NCI-H345 treated with DMSO at 0.1 percent for 48 hours (cell line): ENCODE results near the gene LIPM.
A peak's percentile ranks its signal among the peaks of the same experiment; 100 is the strongest.

Source experiments
- DNase-seq: peaks from one replicate; lab custom pipeline; 2025; ENCODE audit not compliant: unreplicated experiment; lab: John Stamatoyannopoulos, UW

The LIPM gene

DNA sequence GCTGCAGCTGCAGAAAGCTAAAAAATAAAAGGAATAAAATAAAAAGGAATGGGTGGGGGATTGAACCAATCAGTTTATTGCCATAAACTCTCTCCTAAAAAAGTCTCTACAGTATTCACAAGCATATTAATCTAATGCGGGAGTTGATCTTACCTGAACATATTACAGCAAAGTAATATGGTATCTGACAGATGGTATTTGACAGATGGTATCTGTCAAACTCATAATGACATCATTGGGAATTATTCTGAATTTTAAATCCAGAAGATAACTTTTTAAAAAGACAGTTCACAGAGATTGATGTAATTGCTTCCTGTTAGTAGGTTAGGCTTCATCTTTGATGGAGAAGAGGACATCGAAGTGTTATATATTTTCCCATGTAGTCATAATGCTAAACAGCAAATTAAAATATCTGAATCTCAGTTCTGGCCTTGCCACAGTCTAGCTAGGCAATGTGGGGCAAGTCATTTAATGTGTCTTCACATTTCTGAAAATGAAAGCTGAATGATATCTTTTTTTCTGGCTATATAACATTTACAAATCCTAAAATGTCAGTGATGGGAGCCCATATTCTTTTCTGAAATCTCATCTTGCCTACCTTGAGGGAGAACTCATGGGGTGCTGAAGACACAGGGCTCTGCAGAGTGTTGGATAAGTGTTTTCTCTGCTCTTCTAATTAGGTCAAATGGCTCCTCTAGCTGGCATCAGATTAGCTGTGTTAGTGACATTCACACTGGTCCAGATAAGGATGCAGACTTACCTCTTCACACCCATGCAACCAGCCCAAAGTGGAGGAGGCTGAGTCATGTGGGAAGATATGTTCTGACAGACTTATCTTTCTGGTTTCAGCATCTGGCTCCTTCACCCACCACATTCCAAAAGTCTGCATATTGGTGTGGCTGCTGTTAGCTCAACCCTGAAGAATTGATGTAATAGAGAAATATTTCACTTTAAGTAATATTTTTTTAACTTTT, 2.1 kb upstream of the LIPM start:
- DNase-seq, result no peak

DNA sequence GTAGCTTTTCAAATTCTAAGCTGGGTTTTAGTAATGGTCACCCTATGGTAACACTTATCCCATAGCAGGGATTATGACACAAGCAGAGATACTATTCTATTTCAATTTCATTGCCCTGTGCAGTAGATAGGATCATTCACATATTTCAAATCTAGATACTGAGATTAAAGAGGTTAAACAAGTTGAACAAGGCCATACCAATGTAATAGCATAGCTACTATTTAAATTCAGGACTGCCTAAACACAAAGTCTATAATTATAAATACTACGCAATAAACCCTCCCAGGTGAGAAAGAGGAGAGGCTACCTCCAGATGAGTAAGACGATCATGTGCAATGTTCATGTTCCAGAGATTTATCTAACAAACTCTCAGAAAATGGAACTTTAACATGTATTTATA, 1.1 kb downstream of the LIPM start:
- DNase-seq, result no peak

DNA sequence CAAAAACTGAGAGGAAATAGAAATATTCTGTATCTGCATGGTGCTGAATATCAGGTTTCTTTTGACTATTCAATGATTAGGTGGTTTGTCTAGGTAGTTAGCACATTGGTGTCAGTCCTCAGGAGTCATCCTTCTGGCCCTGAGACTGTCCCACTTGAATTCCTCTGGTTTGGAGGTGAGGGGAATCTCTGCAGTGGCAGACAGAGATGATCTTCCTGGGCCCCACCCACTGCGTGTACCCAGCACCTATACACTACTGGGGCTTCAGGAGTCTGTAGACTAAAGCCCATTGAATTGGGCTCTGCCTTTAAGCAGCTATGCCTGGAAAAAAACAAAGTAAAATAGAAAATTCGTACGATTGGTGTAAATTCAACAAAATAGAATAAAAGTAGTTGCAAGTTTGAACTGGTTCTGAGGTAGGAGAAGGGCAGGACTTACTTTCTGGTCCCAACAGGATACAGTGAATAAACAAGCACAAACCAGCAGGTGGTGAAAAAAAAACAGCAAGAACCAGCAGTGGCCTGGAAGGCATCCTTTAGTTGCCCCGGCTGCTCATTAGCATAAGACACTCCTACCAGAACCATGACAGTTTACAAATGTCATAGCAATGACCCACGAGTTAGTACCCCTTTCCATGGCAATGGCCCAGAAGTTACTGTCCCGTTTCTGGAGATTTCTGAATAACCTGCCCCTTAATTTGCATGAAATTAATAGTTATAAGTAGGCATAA, 1.7 kb downstream of the LIPM start:
- no peak for DNase-seq

DNA sequence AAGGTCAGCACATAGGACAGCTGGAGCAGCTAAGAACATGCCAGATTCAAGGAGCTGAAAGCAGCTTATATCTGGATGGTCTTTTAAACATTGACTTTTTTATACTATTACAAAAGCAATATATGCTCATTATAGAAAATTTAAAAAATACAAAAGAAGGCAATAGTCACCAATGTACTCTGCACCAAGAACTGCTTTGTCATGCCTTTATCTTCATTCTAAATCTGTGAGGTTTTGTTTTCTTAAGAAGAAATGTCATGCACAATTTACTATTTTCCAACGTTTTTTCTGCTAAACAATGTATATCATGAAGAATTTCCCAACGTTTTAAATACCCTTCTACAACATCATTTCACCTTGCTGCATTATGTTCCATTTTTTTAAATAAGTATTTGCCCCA, 2.8 kb downstream of the LIPM start:
- DNase-seq, result no peak

DNA sequence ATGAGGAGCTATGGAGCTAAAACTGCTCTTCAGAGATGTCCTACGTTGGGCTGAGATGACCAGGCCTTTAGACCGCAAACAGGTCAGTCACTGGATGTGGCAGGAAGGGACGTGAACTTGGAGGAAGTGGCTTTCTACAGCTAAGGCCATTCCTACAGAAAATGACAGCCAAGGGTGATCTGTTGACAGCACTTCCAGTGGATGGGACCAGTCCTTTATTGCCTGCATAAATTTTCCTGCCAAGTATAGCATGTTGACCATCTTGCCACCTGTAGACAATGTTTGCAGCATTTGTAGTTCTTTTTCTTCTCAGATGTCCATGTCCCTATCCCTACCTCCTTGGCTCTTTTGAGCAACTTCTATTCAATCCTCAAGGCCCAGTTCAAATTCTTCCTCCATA, 3.4 kb downstream of the LIPM start:
- DNase-seq, result no peak

DNA sequence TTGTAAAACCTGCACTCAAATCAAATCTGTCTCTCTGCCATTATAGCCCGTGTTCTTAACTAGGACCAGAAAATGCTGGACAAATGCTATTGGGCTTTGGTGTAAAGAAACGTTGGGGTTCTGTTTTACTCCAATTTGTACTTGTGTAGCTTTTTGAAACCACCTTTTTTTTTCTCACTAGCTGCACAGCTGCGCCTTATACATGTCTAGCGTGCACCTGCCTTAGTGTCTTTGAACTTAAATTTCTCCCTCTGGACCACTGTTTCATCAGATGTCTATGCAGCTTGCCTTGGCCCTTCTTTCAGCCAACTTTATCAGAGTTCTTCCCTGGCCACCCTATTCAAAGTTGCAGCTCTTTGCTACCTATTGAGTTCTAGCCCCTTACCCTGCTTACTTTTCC, 7.1 kb downstream of the LIPM start:
- no peak for DNase-seq

DNA sequence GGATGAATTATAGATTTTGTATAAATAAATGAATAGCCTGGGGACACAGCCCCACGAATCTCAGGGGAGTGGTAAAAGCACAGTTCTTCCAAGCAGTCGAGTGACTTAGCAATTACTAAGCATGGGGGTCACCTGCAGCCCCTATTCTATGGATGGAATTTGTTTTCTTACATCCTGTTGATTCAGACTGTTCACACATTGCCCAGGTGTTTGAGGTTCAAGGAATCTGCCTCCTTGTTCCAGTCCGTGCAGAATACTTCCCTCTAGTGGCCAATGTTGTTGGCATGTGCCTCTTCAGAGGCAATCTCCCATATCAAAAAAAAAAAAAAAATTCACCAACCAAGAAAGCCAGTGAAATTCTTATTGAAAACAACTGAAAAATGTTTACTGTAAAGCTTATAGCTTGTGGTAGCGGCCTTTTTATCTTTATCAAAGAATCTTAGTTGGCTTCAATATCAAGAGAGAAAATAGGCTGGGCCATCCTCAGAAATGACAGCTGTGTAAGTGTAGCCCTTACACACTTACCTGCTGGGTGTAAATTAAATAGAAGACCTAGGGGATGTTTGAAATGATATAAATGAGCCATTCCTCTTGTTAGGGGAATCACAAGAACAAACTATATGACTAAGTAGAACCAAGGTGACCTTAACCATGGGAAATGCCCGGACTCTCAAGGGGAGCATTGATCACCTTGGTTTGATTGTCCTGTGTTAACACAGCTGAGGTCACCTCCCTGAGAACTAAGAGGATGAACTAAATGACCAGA, 7.8 kb downstream of the LIPM start:
- DNase-seq, result peak; percentile 5

DNA sequence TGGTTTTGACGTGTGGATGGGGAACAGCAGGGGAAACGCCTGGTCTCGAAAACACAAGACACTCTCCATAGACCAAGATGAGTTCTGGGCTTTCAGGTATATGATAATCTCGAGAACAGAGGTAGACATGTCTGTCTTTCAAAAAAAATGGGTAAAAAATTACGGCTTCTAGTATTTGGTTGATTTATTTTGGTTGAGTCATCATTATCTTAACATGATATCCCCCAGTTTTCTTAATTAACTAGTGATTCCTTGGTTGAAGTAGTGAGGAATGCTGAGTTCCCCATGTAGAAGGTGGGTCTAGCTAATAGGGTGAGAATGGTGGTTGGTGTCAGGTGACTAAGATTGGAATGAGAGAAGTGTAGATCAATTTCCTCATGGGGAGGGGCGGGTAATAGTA, 10.7 kb downstream of the LIPM start:
- no peak for DNase-seq

DNA sequence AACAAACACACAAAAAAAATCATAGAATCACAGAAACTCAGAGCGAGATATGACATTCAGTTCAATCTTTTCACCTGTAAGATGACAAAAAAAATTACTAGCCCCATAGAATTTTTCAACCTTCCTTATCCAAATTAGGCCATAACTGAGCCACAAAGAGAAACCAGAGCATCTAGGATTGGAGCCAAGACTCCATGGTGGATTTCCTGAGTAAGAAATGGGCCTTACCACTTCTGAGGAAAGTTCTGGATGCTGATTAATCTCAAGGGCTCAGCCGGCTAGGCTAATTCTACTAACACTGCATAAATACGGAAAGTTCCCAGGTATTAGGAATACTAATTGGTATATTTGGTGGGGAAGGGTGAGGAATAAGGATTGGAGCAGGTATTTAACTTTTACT, 16.8 kb downstream of the LIPM start:
- no peak for DNase-seq

DNA sequence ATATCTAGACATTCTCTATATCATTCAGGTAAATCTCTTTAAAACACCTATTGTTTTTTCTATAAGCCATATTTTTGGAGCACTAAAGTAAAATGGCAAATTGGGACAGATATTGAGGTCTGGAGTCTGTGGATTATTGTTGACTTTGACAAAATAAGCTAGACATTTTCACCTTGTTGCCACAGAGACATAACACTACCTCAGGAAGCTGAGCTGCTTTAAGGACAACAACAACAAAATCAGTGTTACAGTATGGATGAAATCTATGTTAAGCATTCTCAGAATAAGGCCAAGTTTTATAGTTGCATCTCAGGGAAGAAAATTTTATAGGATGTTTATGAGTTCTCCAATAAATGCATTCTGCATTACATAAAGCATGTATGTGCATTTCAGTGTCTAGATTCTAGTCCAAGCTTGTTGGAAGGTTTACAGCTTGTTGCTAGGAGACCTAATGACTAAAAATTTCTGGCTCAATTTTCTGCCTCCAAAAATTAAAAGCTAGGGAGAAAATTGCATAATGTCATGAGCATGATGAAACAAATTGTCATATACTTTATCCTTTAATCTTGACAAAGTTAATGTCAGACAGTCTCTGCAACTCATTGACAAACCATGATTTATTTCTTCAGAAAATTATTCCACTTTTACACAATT, 18.3 kb downstream of the LIPM start:
- no peak for DNase-seq

DNA sequence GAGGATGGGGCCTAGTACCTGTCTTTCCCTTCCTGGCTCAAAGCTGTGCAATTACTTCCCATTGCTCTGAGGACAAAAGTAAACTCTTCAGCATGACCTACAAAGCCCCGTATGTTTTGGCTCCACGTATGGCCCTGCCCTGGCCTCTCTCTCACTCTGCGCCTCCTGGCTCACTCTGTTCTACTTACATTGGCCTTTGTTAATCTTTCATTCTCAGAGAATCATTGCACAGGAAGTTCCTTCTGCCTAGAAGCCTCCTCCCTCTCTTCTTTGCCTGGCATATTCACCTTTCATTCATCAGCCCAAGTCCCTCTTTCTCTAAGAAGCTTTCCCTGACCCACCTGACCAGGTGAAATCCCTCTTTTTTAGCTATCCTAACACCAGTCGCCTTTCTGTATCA, 23.9 kb downstream of the LIPM start:
- DNase-seq, result no peak

DNA sequence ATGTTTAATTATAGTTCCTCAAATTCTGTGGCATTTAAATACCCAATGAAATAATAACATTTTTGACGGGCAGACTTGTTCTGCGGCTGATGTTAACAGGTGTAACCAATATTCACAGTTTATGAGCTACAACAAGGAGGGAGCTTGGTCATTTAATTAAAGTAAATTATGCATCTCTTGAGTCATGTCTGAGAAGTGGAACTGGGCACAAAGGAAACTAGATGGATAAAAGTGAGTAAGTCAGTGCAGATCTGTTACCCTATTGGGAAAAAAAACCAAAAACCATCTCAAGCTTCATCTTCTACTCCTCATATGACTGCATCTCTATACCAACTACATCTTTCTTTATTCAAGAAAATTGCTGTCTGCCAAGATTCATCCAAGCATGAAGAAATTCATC, 25.1 kb downstream of the LIPM start:
- DNase-seq, result no peak

DNA sequence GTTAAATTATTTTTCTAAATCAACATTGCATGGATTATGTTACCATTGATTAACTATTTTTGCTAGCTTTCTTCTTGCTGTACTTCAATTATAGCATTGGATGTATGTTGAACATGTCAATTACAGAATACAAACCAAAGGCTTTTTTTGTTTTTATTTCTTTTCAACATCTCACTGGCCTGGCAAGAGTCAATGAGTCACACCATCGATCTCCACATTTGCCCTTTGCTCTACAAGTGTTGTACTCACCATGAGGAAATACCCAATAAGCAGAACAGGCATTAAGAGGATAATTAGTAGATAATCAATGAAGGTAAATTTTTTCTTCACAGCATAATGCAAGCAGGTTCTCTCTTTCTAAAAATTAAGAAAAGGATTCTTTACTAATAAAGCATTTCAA, 25.8 kb downstream of the LIPM start:
- DNase-seq, result no peak

DNA sequence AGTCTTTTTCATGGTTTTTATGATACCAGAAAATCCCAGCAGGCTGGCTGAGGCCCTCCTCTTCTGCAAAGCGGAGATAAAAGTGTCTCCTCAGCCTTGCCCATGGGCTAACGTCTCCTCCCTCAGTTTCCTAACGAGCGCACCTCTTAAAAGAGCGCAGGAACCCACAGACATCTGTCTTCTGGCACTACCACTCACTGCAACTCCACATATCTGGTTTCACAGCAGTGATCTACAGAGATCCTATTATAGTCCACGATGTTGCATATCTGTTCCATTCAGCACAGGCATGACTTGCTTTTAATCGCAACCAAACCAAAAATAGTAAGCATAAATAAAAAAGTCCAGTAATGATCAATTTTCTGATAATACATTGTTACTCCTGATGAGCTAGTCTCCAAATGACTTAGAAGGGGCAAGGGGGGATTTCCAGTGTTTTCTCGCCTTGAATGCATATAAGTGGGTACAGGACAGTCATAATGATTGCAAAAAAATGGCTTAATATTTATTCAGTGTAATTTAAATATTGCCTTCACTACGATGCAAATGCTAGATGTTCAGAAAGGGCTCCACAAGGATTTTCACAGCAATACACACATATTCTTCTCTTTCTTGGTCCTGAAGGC, 28.2 kb downstream of the LIPM start:
- DNase-seq, result no peak

DNA sequence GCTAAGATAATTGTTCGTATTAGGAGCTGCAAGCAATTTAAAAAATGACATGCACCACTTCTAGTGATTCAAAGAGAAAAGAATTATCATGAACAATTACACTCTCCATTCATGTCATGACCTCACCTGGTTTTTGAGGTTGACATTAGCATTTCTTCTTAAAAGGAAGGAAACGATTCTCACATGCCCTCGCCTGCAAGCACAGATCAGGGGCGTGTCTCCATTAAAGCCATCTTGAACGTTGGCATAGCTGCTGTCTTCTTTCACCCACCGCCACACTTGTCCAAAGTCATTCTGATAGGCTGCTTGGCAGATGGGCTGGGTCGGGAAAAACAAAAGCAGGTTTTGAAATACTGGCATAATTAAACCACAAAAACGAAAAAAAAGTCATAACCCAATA, 29.2 kb downstream of the LIPM start:
- no peak for DNase-seq

DNA sequence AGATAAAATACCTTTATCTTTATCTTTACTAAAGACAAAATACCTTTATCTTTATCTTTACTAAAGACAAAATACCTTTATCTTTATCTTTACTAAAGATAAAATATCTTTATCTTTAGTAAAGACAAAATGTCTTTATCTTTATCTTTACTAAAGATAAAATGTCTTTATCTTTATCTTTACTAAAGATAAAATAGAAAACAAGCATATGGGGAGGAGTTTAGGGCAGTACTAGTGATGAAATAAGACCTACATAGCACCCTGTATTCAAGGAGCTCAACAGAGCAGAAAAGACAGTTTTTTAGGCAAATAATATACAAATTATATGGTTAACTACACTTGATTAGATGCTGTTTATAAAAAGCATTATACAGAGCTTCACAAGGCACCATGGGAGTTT, 29.8 kb downstream of the LIPM start:
- no peak for DNase-seq

DNA sequence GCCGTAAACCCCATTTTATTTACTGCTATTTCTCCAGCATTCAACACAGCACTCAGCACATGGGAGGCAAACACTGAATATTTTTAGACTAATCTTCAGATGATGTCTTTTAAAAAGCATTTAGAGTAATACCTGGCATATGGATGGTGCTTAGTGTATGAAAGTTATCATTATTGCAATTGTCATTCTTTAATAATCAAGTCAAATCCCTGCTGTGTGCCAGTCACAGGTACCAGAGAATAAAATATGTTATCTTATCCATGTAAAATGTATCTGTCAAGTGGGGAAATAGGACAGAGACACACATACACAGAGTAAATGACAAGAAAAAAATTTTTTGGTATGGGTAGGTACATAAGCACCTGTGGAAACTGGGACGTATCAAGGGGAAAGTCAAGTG, 30.6 kb downstream of the LIPM start:
- no peak for DNase-seq

DNA sequence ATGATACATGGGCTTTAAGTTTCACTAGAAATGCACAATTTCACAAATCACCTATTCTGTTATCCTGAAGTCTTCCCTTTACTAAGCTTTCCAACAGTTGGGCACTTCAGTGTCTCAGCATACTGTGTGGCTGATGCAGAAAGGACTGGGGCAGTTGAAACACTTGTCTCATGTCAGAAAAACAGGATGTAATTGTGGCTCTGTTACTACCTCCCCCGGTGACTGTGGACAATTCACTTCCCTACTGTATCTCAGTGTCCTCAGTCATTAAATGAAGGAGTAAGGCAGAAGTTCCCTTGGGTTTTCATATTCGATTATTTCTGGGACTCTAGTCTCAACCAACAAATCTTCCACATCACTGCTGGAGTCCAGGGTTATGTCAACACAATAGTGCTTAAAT, 31.2 kb downstream of the LIPM start:
- no peak for DNase-seq

DNA sequence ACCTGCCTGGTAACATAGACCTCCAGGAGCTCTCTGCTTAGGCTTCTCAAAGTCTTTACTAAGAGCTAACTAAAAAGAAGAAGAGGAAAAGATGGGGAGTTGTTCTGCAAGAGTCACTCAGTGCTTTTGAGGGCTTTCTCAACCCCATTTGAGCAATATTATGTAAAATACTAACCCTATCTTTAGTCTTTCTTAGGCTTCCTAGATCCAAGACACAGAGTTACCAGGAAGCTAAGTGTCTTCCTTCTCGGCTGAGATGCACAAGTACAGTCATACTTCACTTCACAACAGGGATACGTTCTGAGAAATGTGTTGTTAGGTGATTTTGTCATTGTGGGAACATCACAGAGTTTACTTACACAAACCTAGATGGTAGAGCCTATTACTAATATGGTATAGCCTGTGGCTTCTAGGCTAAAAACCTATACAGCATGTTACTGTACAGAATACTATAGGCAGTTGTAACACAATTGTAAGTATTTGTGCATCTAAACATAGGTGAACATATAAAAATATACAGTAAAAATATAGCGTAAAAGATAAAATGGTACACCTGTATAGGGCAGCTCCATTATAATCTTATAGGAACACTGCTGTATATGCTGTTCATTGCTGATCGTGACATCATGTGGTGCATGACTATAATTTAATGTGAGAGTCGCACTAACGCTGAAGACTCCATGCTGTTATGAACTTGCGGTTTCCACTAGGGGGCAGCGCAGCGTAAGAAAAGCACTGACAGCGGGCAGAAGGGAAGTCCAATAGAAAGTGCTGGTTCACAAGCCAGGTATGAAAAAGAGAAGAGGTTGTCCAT, 32.8 kb downstream of the LIPM start:
- DNase-seq, result peak; percentile 30

DNA sequence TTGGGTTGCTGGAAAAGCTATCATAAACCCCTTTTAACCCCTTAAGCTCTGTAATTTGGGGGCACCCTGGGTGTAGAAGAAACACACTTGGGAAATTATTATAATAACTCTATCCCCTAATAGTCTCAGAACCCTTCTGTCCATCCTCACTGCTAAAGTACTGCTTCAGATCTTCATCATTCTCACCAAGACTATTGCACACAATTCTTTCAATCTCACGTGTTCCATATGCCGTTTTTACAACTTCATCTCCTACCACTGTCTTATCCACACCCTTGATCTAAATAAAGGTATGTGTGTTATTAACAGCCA, 33.3 kb downstream of the LIPM start:
- DNase-seq, result no peak
